Tibial artery (tissue), 4 donors: ENCODE measurements around the gene RPS10.

Source experiments
- DNase-seq, 2 donors: peaks; one replicate each; pipeline ENCODE4 v3.0.0-alpha.2; 2019
- H3K27ac ChIP-seq, 2 donors: fragments of 200-600 bp; sonication (generic) in 1 of 2; 1 replicate in 1 of 2; 2 replicates in 1 of 2; pipeline ENCODE4 v1.5.1; 2018 to 2019; ENCODE audit warnings: mild to moderate bottlenecking in 1 of 2
- H3K27me3 ChIP-seq, 2 donors: fragments of 200-600 bp; sonication (generic) in 1 of 2; one replicate each; pipeline versions ENCODE4 v1.5.1 to v1.6.0; 2016 to 2019
- H3K36me3 ChIP-seq, 3 donors: fragments of 200-600 bp; sonication (generic) in 2 of 3; one replicate each; pipeline ENCODE4 v1.5.1; 2016 to 2019; ENCODE audit warnings: mild to moderate bottlenecking in 2 of 3
- H3K4me1 ChIP-seq, 4 donors: fragments of 200-600 bp; sonication (generic) in 2 of 4; 1 replicate in 3 of 4; 2 replicates in 1 of 4; pipeline ENCODE4 v1.5.1; 2016 to 2019
- H3K4me3 ChIP-seq, 2 donors: fragments of 200-600 bp; sonication (generic) in 1 of 2; 1 replicate in 1 of 2; 2 replicates in 1 of 2; pipeline ENCODE4 v1.5.1; 2018 to 2019; ENCODE audit warnings: mild to moderate bottlenecking in 2 of 2
- H3K9me3 ChIP-seq, 3 donors: fragments of 200-600 bp; sonication (generic) in 1 of 3; one replicate each; pipeline ENCODE4 v1.5.1; 2016 to 2019
- intact Hi-C: fragments of 100-400 bp; cut with DNase I; formaldehyde crosslinking; loops from one replicate; pipeline ENCODE4 v1.15.0; 2023; ENCODE audit warnings: low total_unique reads
- TF ChIP-seq, protein P1 (sequence below), 2 experiments: fragments of 200-600 bp in 1 of 2; fragments of 450-650 bp in 1 of 2; IDR thresholded peaks; one replicate each; pipeline ENCODE4 v1.5.1; 2017 to 2019; ENCODE audit warnings: antibody characterized with exemption in 2 of 2, mild to moderate bottlenecking in 1 of 2, moderate library complexity in 1 of 2

The RPS10 gene

DNA sequence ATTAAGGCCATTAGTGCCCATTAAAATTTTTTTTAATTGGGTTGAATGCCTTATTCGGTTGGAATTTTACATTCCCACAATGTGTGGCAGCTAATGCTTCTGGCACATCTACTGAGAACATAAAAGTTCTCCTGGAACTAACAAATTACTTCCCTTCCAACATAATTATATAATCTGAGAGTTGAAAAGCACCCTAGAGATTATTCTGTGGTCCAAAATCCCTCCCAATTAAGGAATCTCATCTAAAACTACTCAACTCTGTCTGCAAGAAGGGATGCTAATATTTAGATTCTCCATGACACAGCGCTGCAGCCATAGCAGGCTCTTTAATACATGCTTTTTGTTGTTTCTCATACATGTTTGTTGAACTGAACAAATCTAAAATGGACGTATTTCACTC is 37.4 kb downstream of the RPS10 start:
- Histone ChIP-seq H3K4me3 (no peak overlapping the region), H3K9me3 (no peaks in the 10 kb centered on the region), H3K27me3 (no peaks in the 10 kb centered on the region), H3K36me3 (no peaks in the 10 kb centered on the region), H3K27ac (no peak overlapping the region), H3K4me1 (peaks cover 0 to 72% (median 19%) of the 10 kb centered on the region in 4 donors)
- no peak for DNase-seq
- intact Hi-C loops: loop anchor here (5.0 kb wide), 1 partner anchor 86 kb away; no protein-coding TSS in a partner anchor
- TF ChIP-seq, protein P1, sequence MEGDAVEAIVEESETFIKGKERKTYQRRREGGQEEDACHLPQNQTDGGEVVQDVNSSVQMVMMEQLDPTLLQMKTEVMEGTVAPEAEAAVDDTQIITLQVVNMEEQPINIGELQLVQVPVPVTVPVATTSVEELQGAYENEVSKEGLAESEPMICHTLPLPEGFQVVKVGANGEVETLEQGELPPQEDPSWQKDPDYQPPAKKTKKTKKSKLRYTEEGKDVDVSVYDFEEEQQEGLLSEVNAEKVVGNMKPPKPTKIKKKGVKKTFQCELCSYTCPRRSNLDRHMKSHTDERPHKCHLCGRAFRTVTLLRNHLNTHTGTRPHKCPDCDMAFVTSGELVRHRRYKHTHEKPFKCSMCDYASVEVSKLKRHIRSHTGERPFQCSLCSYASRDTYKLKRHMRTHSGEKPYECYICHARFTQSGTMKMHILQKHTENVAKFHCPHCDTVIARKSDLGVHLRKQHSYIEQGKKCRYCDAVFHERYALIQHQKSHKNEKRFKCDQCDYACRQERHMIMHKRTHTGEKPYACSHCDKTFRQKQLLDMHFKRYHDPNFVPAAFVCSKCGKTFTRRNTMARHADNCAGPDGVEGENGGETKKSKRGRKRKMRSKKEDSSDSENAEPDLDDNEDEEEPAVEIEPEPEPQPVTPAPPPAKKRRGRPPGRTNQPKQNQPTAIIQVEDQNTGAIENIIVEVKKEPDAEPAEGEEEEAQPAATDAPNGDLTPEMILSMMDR (IDR thresholded peaks at IDR 0.05): no peak

DNA sequence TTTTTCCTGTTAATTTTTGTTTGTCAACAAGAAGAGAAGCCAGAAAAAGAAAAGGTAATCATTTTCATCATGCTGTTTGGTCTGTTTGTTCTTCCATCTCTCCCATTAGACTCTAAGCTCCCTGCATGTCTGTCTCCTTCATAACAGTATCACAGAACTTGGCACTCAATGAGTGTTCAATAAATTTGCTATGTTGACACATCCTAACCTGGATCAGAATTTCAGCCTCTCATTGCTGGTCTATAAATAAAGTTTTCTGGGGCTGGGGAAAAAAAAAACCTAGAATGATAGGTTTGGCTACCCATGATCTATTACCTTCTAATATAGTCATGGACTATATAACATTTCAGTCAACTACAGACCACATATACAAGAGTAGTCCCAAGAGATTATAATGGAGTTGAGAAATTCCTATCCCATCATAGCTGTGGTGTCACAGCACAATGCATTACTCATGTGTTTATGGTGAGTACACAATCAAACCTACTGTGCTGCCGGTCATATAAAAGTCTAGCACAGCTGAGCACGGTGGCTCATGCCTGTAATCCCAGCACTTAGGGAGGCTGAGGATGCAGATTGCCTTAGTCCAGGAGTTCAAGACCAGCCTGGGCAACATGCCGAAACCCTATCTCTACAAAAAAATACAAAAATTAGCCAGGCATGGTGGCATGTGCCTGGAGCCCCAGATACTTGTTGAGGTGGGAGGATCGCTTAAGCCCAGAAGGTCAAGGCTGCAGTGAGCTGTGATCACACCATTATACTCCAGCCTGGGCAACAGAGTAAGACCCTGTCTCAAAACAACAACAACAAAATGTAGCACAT is 39.3 kb downstream of the RPS10 start:
- no peak for DNase-seq
- Histone ChIP-seq H3K4me1 (peaks cover 0 to 77% (median 19%) of the 10 kb centered on the region in 4 donors), H3K27ac (no peak overlapping the region), H3K36me3 (no peaks in the 10 kb centered on the region), H3K9me3 (no peaks in the 10 kb centered on the region), H3K4me3 (no peak overlapping the region), H3K27me3 (no peaks in the 10 kb centered on the region)
- intact Hi-C loops: loop anchor here (5.0 kb wide), 1 partner anchor 84 kb away; no protein-coding TSS in a partner anchor
- TF ChIP-seq, protein P1 (IDR thresholded peaks at IDR 0.05): no peak

DNA sequence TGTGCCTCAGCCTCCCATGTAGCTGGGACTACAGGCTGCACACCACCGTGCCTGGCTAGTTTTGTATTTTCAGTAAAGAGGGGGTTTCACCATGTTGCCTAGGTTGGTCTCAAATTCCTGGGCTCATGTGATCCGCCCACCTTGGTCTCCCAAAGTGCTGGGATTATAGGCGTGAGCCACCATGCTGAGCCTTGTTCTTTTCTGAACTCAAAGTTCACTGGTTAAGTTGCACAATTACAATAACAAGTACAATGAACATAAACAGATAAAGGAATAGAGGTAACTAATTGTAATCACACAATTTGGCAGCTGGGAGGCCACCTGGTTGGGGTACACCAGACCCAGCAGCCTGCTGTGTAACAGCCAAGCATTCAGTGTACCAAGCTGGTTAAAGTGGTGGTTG is 40.1 kb downstream of the RPS10 start:
- no peaks in the 10 kb centered on the region for H3K27me3 ChIP-seq
- H3K27ac ChIP-seq: no peak overlapping the region
- H3K4me1 ChIP-seq: peaks cover 0 to 73% (median 16%) of the 10 kb centered on the region in 4 donors
- intact Hi-C loops: loop anchor here (5.0 kb wide), 1 partner anchor 83 kb away; no protein-coding TSS in a partner anchor
- H3K36me3 ChIP-seq: no peaks in the 10 kb centered on the region
- TF ChIP-seq, protein P1 (IDR thresholded peaks at IDR 0.05): no peak
- H3K9me3 ChIP-seq: no peaks in the 10 kb centered on the region
- H3K4me3 ChIP-seq: no peak overlapping the region
- DNase-seq: no peak

DNA sequence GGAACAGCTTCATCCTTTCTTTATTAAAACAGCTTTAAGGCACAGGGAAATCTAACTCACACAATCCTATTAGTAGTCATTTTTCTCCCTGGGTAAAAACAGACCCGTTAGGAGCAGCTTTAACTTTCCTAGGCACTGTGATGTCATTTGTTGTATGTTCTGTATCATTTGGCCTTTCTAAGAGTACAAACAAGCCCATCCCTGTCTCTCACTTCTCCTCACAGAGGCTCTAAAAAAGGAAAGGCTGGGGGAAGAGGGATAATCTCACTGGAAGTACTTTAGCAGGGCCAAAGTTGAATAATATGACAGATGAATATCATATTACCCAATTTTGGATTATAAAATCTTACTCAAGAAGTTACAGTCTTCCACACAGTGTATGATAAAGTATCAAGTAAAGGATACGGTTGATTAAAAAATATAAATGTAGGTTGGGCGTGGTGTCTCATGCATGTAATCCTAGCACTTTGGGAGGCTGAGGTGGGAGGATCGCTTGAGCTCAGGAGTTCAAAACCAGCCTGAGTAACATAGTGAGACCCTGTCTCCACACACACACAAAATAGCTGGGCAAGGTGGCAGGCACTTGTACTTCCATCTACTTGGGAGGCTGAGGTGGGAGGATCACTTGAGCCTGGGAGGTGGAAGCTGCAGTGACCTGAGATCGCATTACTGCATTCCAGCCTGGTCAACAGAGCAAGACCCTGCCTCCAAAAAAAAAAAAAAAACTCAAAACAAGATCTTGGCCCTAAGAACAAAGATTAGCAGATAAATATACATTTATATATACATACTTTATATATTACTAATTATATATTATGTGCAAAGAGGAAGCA is 41.3 kb downstream of the RPS10 start:
- Histone ChIP-seq H3K9me3 (no peaks in the 10 kb centered on the region), H3K36me3 (no peaks in the 10 kb centered on the region), H3K4me3 (no peak overlapping the region), H3K27ac (peak overlapping the region; percentile 25 to 50), H3K4me1 (peaks cover 0 to 61% (median 11%) of the 10 kb centered on the region in 4 donors), H3K27me3 (no peaks in the 10 kb centered on the region)
- intact Hi-C loops: loop anchor here (5.0 kb wide), 1 partner anchor 82 kb away; no protein-coding TSS in a partner anchor
- DNase-seq: no peak
- TF ChIP-seq, protein P1 (IDR thresholded peaks at IDR 0.05): no peak

DNA sequence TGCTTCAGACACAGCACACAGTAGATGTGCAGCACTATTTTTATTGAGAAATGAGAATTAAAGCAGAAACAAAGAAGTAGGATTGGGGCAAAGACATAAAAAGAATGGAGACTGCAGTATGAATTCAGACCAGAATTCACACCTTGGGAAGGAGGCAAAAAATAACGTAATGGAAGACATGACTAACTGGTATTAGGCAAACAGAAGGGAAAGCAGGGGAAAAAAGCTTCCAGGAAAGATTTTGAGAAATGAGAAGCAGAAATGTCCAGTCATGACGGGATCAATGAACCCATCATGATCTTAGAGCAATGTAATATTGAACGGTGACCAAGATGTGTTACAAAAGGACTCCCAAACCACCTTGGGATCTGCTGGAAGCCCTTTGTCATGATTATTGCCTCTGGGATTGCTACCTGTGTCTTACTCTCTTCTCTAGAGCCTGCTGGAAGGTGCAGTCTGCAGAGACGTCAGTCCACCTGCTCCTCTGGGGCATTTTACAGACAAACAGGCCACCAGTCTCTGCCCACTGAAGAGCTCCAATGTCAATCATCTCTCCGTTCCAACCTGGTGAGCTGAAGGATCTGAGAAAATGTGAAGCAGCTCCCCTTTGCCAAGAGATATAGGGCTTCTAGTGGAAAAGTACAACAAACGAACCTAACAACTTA is 42.1 kb downstream of the RPS10 start:
- intact Hi-C loops: no loop called here
- H3K4me1 ChIP-seq: peaks cover 0 to 54% (median 11%) of the 10 kb centered on the region in 4 donors
- H3K27ac ChIP-seq: peak overlapping the region; percentile 25 to 50
- TF ChIP-seq, protein P1 (IDR thresholded peaks at IDR 0.05): no peak
- no peaks in the 10 kb centered on the region for H3K27me3 ChIP-seq
- no peaks in the 10 kb centered on the region for H3K9me3 ChIP-seq
- H3K36me3 ChIP-seq: no peaks in the 10 kb centered on the region
- H3K4me3 ChIP-seq: no peak overlapping the region
- DNase-seq: no peak
